OCI-LY1 (cell line): ENCODE measurements around the gene CNIH2.

Source experiments
- H2AFZ ChIP-seq: fragments of 200-600 bp; sonication (generic), shearing (Covaris generic); 2 replicates; pipeline ENCODE4 v1.6.0; 2014; ENCODE audit warnings: antibody characterized with exemption, mild to moderate bottlenecking, low read length
- H3F3A ChIP-seq: fragments of 200-600 bp; sonication (generic), shearing (Covaris generic); 2 replicates; pipeline ENCODE4 v1.6.0; 2014; ENCODE audit warnings: mild to moderate bottlenecking, antibody characterized with exemption, low read length, moderate library complexity; ENCODE audit not compliant: insufficient read depth
- H3K27ac ChIP-seq: fragments of 200-600 bp; sonication (generic); 2 replicates; pipeline ENCODE4 v1.5.1; 2014; ENCODE audit warnings: low read length, mixed run types, mild to moderate bottlenecking, low read depth; ENCODE audit not compliant: poor library complexity, severe bottlenecking
- H3K27me3 ChIP-seq: fragments of 200-600 bp; sonication (generic); 2 replicates; pipeline ENCODE4 v1.6.0; 2014; ENCODE audit warnings: antibody characterized with exemption, mild to moderate bottlenecking, low read length, moderate library complexity; ENCODE audit not compliant: insufficient read depth
- H3K36me3 ChIP-seq: fragments of 200-600 bp; sonication (generic); 2 replicates; pipeline ENCODE4 v1.6.1; 2014; ENCODE audit warnings: mild to moderate bottlenecking, antibody characterized with exemption, low read length, moderate library complexity, mixed read lengths; ENCODE audit not compliant: insufficient read depth
- H3K4me1 ChIP-seq: fragments of 200-600 bp; sonication (generic); 2 replicates; pipeline ENCODE4 v1.5.1; 2014; ENCODE audit warnings: mild to moderate bottlenecking, low read length, moderate library complexity; ENCODE audit not compliant: insufficient read depth, severe bottlenecking
- H3K4me2 ChIP-seq: fragments of 200-600 bp; sonication (generic), shearing (Covaris generic); 2 replicates; pipeline ENCODE4 v1.6.1; 2014; ENCODE audit warnings: low read length
- H3K4me3 ChIP-seq: fragments of 200-600 bp; sonication (generic); 2 replicates; pipeline ENCODE4 v1.5.1; 2014; ENCODE audit warnings: low read length, low read depth, mild to moderate bottlenecking, mixed read lengths; ENCODE audit not compliant: poor library complexity, severe bottlenecking
- H3K79me2 ChIP-seq: fragments of 200-600 bp; shearing (Covaris generic); 2 replicates; pipeline ENCODE4 v1.6.1; 2016; ENCODE audit warnings: mixed run types, low read length, mixed read lengths; ENCODE audit not compliant: insufficient read depth
- H3K9ac ChIP-seq: fragments of 200-600 bp; sonication (generic), shearing (Covaris generic); 2 replicates; pipeline ENCODE4 v1.6.1; 2014; ENCODE audit warnings: mild to moderate bottlenecking, low read length, mixed read lengths
- H3K9me2 ChIP-seq: fragments of 200-600 bp; sonication (generic), shearing (Covaris generic); 2 replicates; pipeline ENCODE4 v1.6.1; 2014; ENCODE audit warnings: low read depth, mild to moderate bottlenecking, low read length, mixed read lengths
- H3K9me3 ChIP-seq: fragments of 200-600 bp; shearing (Covaris generic); 2 replicates; pipeline ENCODE4 v1.6.1; 2014; ENCODE audit warnings: low read length, mixed read lengths
- H4K20me1 ChIP-seq: fragments of 200-600 bp; sonication (generic), shearing (Covaris generic); 2 replicates; pipeline ENCODE4 v1.6.0; 2016; ENCODE audit warnings: mild to moderate bottlenecking, low read length; ENCODE audit not compliant: insufficient read depth
- CTCF ChIP-seq: fragments of 200-600 bp; sonication (generic), shearing (Covaris generic); IDR thresholded peaks from 2 replicates; pipeline ENCODE4 v1.5.1; 2017; ENCODE audit warnings: mild to moderate bottlenecking, antibody characterized with exemption, low read length, moderate library complexity, mixed read lengths
- EZH2 ChIP-seq: fragments of 200-600 bp; sonication (generic), shearing (Covaris generic); IDR thresholded peaks from 2 replicates; pipeline ENCODE4 v1.8.0; 2017; ENCODE audit warnings: borderline replicate concordance, mixed run types, mild to moderate bottlenecking, antibody characterized with exemption, low read length, moderate library complexity, mixed read lengths

CNIH2 gene

GRCh38 chr11:66297610-66298009, 19.6 kb downstream of the CNIH2 start:
- H3K4me1 ChIP-seq: no peaks in the 10 kb centered on the region
- H3K36me3 ChIP-seq: no peaks in the 10 kb centered on the region
- no peak overlapping the region for H2AFZ ChIP-seq
- no peak for TF ChIP-seq CTCF
- TF ChIP-seq EZH2: no peak
- H3K4me3 ChIP-seq: no peak overlapping the region
- no peak overlapping the region for H3K4me2 ChIP-seq
- H3K27ac ChIP-seq: no peak overlapping the region
- H4K20me1 ChIP-seq: no peaks in the 10 kb centered on the region
- peaks cover 6% of the 10 kb centered on the region; the same call in 1 of the 2 replicates for H3K27me3 ChIP-seq
- H3K9me2 ChIP-seq: no peaks in the 10 kb centered on the region
- H3K9me3 ChIP-seq: no peaks in the 10 kb centered on the region
- H3F3A ChIP-seq: no peaks in the 10 kb centered on the region
- H3K9ac ChIP-seq: no peak overlapping the region
- H3K79me2 ChIP-seq: no peaks in the 10 kb centered on the region

- no peak overlapping the region for H3K9ac ChIP-seq
- peaks cover 8% of the 10 kb centered on the region; the same call in 1 of the 2 replicates for H3K27me3 ChIP-seq
- H3K9me2 ChIP-seq: no peaks in the 10 kb centered on the region
- no peak overlapping the region for H2AFZ ChIP-seq
- no peak for TF ChIP-seq EZH2
- no peak for TF ChIP-seq CTCF
- no peaks in the 10 kb centered on the region for H4K20me1 ChIP-seq
- H3K4me3 ChIP-seq: no peak overlapping the region
- no peak overlapping the region for H3K27ac ChIP-seq
- H3K9me3 ChIP-seq: no peaks in the 10 kb centered on the region
- no peaks in the 10 kb centered on the region for H3K4me1 ChIP-seq
- no peaks in the 10 kb centered on the region for H3K79me2 ChIP-seq
- H3K36me3 ChIP-seq: no peaks in the 10 kb centered on the region
- no peaks in the 10 kb centered on the region for H3F3A ChIP-seq
- H3K4me2 ChIP-seq: no peak overlapping the region
Observed at GRCh38 chr11:66299186-66299585, 21.2 kb downstream of the CNIH2 start.

GRCh38 chr11:66302656-66303055, 24.7 kb downstream of the CNIH2 start:
- Histone ChIP-seq H2AFZ (no peak overlapping the region), H3K9me3 (no peaks in the 10 kb centered on the region), H3K4me1 (no peaks in the 10 kb centered on the region), H3K9ac (no peak overlapping the region), H3K27ac (no peak overlapping the region), H3K36me3 (no peaks in the 10 kb centered on the region), H3K9me2 (no peaks in the 10 kb centered on the region), H4K20me1 (no peaks in the 10 kb centered on the region), H3K4me3 (no peak overlapping the region), H3K27me3 (peaks cover 13% of the 10 kb centered on the region; the same call in 1 of the 2 replicates), H3F3A (no peaks in the 10 kb centered on the region), H3K4me2 (no peak overlapping the region), H3K79me2 (no peaks in the 10 kb centered on the region)
- TF ChIP-seq EZH2 (no peak), CTCF (no peak)
